NCI-H2107 treated with DMSO at 0.1 percent for 48 hours (cell line): Measurements from ENCODE around the gene TMPRSS5.
"Not testable (repeated sequence)": the region's sequence is repeated elsewhere in the genome, so short reads cannot be mapped to it uniquely, and the experiment has no call there.

Experiments
- DNase-seq: peaks from one replicate; lab custom pipeline; 2025; ENCODE audit not compliant: unreplicated experiment; lab: John Stamatoyannopoulos, UW

TMPRSS5 gene

DNA sequence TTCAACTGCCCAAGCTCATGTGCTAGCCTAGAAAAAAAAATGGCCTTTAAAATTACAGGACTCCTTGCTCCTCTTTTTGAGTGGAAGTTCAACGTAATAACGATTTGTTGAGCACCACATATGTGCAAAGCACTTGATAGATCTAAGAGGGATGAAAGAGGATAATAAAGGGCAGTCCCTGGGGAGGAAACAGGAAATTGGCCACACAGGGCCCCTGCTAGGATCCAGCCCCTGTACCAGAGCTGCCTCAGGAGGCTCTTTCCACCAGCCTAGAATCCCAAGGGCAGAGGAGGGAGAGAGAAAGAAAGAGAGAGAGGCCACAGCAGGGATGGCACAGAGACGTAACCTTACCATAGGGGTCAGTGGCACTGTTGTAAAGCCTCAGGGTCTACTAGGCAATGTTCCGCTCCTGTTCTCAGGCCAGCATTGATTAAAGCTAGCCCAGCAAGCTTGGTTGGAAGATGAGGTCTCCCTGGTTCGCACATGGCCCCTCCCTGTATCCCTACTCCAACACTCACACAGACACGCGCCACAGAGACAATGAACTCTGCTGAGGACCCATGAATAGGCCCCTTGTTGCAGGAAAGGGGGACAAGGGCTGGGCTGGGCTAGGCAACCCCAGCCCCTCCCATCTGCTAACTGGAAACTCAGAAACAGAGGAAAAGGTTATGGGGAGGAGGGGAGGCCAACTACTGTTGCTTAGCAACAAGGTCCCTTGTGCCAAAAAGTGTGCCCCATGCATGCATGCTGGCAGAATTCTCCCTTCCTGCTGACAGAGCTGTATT, at the start of gene TMPRSS5:
Gene TMPRSS5 (minus strand): TSS at position 438 of the 785 bp plus-strand sequence. CDS start 84 bp downstream, at position 354.
- DNase-seq = no peak

DNA sequence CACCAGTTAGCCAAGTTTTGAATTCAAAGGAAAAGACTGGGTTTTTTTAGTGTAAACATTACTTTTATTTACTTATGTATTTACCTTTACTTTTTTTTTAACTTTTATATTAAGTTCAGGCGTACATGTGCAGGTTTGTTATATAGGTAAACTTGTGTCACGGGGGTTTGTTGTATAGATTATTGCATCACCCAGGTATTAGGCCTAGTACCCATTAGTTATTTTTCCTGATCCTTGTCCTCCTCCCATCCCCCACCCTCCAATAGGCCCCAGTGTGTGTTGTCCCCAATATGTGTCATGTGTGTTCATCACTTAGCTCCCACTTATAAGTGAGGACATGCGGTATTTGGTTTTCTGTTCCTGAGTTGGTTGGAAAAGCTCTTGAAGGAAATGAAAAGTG, 46.8 kb upstream of the TMPRSS5 start:
- DNase-seq = no peak

DNA sequence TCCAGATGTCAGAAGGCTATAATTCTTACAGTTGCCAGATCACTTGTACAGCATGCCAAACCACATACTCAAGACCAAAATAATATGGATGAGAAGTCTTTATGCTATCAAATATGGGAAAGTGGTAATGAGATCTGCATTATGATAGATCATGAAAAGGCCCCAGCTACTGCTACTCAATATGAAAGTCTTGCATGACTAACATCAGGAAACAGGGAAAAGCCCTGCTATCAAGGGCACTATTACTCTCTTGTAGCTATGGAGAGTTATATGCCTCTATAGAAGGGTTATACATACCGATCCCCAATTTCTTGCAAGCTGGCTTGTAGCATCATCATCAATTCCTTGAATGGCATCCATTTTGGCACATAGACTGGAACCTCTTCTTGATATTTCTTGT, 30.2 kb upstream of the TMPRSS5 start:
- no peak for DNase-seq

DNA sequence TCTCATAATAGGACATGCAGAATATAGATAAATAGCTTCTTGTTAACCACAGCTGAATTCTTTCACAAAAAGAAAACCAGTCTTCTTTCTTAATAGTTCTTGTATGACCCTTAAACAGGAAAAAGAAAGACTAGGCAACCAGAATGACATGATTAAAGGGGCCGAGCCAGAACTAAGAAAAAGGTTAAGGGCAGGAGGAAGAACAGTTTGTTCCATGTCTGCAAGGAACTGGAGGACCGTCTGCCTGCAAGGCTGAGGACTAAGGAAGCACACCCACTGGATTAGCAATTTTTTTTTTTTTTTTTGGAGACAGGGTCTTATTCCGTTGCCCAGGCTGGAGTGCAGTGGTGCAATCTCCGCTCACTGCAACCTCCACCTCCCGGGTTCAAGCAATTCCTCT, 26.0 kb upstream of the TMPRSS5 start:
- DNase-seq = no peak

DNA sequence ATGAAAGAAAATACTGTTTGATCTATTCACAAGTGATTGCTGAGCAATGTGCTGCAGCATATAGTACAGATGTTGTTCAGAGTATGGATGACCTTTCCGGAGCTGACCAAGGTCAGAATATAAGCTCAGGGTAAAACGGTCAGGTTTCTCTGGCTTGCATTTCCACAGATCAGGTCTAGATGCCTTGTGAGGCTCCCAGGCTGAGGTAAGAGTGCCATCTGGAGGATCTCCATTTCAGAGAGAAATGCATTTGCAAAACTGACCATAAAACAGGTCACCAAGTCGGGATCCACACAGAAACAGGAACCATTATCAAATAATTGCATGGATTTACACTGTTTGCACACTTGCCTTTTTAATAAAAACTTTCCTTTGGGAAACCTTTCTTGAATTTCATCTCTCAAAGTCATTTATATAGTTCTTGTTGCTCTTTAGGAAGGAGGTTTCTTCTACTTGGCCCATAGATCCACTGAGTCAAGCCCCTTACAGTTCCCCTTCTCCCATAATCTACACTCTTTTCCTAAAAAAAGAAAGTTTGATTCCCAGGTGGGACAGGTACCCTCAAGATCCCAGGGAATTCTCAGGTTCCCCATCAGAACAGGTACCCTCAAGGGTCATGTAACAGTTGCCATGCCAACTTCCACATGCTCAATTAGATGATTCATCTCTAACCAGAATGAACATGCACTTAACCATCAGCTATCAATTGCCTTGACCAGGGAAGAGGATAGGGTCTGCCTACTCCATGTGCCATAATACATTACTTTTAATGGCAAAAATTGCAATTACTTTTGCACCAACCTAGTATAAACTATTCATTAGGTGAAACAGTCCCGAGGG, 25.0 kb upstream of the TMPRSS5 start:
- DNase-seq = peak; percentile 63

DNA sequence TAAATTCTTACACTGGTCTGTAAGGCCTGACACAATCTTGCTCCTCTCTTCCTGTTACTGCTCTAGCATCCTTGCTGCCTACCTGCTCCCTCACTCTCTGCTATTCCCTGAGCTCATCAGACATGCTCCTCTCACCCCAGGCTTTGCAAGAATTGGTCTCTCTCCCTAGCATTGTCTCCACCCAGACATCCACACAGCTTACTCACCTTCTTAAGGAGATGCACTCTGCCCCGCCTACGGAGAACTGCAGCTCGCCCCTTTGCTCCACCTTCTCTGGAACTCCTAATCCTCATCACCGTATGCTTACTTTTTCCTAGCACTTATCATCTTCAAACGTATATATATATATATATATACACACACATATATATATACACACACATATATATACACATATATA, 23.3 kb upstream of the TMPRSS5 start:
- DNase-seq = no peak

DNA sequence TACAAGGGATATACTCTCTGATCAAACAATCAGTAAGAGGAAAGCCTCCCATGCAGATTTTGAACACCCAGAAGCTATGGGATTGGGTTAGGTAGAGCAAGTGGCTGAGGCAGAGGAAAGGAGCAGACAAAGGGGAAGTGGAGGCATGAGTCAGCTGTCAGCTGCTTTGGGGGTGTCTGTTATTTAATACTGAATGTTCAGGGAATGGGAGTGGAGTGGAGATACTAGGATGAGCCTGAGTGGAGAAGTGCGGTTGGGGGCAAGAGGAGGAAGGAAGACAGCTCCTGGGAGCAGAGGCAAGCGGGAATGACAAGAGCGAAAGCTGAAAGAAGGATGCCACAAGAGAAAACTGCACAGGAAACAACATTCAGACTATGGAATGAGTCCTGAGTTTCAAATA, 22.7 kb upstream of the TMPRSS5 start:
- no peak for DNase-seq

DNA sequence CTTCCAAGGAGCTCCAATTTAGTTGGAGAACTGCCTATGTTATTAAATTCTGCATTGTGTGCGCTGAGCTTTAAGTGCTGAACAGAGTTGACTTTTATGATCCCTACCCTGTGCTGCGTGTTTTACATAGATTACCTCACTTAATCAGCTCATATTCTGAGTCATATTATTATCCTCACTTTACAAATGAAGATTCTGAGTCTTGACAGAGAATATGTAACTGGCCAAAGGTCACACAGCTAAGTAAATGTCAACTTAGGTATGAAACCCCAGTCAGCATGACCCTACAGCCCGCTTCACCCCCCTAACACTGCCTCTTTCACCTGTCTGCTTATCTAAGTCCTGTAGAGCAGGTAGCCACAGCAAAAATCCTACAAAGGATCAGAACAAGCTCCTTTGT, 19.8 kb upstream of the TMPRSS5 start:
- DNase-seq = no peak

DNA sequence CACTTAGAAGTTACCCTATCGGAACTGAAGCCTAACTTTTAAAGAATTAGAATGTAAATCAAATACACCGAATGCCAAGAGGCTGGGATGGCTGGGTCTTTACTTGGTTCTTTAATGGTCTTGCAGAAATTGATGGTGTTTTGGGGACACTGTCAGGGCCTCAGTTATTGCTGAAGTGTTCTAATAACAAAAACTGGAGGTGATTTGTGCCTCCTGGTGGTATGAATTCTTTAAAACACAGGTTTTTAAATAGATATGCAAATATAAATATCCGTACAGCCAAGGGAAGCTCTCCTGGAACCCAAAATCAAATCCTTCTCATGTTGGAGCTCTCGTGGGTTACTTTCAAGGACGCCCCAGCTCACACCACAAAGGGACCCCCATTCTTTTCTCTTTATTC, 19.3 kb upstream of the TMPRSS5 start:
- DNase-seq = no peak

DNA sequence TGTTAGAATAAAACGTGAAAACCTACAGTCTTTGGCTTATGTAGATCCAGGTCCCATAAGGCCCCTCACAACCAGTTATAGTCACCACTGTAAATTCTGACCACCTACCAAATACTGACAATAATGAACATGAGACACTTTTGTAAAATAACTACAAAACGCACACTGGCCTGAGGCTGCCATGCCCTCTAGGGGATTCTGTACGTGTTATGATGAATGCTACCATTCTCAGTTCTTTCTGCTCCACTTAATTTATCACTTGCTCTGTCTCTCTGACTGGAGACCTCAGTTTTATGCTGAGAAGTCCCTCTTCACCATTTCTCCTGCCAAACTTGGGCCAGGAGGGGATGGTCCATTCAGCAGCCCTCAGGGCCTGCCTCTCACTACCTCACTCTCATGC, 18.7 kb upstream of the TMPRSS5 start:
- no peak for DNase-seq

DNA sequence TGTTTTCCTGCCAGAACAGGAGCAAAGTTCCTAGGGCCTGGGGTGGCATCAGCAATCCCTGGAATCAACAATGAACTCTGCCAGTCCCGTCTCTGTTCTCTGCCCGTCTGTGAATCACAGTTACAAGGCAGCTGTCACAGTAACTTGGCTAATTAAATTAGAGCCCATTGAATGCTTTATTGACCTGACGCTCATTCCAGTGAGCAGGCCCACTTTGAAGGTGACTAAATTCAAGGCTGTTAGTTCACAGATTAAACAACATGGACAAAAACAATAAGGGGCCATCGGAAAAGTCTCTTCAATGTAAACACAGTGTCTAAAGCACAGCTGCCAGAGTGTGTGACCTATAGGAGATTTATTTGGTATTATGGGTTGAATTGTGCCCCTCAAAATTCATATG, 17.7 kb upstream of the TMPRSS5 start:
- DNase-seq = no peak

DNA sequence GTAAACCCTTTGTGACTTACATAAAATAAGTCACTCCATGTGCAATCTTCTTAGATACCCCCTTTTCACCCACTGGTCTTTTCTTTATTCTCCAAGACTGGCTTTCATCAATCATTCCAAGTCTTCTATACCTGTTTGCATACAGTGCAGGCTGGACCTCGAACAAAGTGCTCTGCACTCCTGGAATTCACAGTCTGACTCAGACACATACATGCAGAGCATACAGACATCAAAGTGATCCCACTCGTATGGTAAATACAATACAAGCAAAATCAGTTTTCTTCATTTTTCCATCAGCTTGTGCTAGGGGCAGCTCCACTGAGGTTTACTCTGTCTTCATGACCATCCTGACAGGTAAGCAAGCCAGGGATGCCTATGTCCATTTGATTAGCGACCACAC, 16.8 kb upstream of the TMPRSS5 start:
- DNase-seq = no peak

DNA sequence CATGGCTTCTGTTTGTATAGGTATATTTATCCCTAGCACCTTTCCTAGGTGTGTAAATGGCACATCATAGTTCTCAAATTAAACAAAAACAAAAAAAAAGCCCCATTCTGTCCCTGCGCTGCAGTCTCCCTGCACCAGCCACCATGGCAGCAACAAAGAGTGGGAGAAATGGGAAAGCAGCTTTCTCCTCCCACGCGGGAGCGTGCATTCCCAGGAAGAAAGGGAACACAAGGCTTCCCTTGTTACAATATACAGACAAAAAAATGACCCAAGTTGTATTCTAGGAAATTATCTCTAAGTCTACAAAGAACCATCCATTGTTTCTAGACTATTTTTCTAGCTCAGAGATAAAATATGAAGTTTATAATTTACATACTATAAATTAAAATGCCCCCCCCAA, 16.1 kb upstream of the TMPRSS5 start:
- DNase-seq = no peak

DNA sequence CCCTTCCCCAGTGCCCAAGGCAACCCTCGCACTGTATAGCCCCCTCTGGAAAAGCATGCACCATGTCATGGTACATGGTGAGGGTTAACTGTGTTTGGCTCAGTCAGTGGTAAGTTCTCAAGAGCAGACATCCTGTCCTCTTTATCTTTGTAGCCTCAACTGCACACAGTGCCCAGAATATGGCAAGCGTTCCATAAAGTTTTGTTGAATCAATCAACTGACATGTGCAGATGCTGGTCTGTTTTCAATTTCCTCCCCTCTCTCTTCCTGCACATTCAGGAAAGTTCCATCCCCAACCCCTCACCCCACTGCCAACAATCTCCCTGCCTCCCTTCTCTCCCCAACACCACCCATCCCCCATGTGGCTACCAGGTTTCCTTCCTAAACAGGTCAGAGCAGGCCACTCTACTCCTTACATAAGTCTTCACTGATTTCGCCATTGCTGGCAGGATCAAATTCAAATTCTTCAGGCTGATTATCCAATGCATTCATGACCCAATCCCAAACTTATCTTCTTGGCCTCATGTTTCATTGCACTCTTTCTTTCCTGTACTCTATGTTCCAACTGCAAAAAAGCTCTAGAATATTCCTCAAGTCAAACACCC, 15.5 kb upstream of the TMPRSS5 start:
- DNase-seq = no peak

DNA sequence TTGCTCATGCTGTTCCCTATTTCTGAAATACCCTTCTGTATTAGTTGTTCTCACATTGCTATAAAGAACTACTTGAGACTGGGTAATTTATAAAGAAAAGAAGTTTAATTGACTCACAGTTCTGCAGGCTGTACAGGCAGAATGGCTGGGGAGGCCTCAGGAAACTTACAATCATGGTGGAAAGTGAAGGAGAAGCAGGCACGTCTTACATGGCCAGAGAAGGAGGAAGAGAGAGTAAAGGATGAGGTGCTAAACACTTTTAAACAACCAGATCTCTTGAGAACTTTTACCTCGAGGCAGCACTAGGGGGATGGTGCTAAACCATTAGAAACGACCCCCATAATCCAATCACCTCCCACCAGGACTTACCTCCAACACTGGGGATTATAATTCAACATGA, 14.4 kb upstream of the TMPRSS5 start:
- DNase-seq = not testable (repeated sequence)

DNA sequence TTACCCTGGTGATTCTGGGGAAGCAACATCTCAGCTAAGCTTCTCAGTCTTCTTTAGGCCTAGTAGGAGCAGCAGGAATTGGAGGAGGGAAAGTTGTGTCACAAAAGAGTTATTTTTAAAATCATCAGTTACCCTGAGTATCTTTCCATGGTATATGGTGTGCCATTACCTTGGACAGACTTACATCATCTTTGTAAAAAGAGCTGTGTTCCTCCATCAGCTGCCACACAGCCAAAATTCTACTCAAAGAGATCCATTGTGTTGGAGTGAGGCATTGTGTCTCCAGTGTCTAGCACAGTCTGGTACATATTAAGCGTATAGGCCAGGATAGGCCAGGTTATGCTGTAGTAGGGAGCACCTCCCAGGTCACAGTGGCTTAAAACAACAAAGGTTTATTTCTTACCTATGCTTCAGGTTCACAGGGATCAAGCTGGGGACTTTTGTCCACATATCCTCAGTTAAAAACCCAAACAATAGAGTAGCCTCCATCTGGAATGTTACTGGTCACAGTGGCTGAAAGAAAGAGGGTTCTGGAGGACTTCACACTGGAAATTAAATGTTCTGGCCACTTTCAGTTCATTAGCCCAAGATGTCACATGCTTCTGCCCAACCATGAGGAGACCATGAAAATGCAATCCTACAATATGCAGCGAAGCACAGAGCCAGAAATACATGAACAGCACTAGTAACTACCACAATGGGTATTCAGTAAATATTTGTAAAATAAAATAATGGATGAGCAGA, 9.9 kb upstream of the TMPRSS5 start:
- DNase-seq = no peak

DNA sequence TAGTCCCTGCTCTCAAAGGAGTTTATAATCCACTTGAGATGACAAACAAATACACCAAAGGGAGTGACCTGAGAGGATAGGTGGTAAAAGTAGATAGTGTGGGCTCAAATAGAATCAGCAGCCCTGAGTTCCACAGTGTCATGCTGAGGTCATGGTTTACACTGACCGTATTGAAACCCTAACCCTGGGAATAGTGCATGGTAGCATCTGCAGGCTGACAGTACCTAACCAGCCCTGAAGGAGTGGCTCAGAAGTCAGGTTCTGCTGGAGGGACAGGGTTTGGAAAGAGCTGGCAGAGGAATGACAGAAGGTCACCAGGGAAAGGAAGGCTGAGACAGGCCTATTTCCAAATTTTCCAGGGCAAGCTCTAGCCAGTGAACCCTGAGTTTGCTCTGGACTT, 9.2 kb upstream of the TMPRSS5 start:
- DNase-seq = no peak

DNA sequence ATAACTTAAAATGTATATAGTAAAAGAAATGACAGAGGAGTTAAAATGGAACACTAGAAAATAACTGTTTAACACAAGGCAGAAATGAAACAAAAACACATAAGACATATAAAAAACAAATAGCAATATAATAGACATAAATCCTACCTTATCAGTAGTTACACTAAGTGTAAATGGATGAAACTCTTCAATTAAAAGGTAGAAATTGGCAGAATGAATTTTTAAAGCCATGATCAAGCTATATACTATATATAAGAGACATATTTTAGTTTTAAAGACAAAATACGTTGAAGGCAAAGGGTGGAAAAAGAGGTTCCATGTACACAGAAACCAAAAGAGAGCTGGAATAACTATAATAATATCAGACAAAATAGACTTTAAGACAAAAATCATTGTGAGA, 4.9 kb upstream of the TMPRSS5 start:
- DNase-seq = no peak

DNA sequence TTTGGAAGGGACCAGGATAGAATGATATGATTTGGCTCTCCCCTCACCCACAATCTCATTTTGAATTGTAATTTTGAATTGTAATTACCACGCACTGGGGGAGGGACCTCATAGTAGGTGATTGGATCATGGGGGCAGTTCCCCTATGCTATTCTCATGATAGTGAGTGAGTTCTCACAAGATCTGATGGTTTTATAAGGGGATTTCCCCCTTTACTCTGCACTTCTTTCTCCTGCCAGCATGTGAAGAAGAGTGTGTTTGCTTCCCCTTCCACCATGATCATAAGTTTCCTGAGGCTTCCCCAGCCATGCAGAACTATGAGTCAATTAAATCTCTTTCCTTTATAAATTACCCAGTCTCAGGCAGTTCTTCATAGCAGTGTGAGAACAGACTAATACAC, 2.6 kb downstream of the TMPRSS5 start:
- DNase-seq = not testable (repeated sequence)

DNA sequence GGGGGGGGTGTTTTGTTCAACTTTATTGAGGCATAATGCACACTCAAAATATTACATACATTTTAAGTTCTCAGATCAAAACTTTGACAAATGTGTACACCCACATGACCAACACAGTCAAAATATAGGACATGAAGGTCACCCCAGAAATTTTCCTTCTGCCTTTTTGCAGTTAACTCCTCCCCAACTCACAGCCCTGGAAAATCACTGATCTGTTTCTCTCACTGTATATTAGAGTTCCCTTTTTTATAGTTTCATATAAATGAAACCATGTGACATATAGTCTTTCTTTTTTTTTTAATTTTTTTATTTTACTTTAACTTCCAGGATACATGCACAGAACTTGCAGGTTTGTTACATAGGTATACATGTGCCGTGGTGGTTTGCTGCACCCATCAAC, 4.6 kb downstream of the TMPRSS5 start:
- DNase-seq = no peak

DNA sequence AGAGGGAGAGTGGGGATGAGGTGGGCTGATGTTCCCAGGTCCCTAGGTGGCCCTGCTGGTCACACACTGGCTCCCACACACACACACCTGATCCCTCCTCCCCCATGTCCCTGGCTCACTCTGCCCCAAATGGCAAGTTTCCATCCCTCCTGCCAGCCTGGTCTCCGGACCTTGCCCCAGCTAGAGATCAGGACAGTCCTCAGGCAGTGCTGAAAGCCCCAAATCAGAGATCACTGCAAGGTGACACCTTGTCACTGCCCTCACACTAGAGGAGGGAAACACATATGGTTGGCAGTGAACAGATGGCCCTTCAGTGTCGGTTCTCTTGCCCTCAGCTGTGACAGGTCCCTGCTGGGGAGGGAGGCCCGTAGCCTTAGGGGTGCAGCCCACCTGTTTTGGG, 7.6 kb downstream of the TMPRSS5 start:
- DNase-seq = no peak
